Raji (cell line): Measurements from ENCODE around the gene ETF1.

Experiments
- POLR2A ChIP-seq: IDR thresholded peaks from 2 replicates; pipeline ENCODE4 v1.6.1; 2011; ENCODE audit warnings: low read depth, low read length, control low read depth; ENCODE audit not compliant: insufficient read depth

The ETF1 gene

DNA sequence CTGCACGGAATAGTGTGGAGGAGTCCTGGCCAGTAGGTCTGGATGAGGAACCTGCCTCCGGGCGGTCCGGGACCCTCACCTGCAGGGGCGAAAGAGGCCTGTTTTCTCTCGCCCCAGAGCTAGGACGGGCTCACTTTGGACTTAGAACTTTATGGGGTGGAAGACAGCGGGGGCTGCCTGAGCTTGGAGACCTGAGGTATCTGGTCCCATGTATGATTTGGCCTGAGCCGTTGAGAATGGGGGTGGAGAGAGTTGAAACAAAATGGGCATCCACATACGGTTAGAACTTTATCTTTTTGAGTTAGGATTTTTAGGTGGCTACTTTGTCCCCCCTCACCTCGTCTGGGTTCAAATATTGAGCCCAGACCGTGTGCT, 681 bp upstream of the ETF1 start:
- no peak for TF ChIP-seq POLR2A

- TF ChIP-seq POLR2A, result no peak; the same call in 1 of the 2 replicates
Observed at GRCh38 chr5:138542180-138542955, 668 bp downstream of the ETF1 start.

GRCh38 chr5:138541511-138542179, 1.4 kb downstream of the ETF1 start:
- TF ChIP-seq POLR2A, result no peak

- no peak for TF ChIP-seq POLR2A
Observed at GRCh38 chr5:138539791-138540190, 3.2 kb downstream of the ETF1 start.

DNA sequence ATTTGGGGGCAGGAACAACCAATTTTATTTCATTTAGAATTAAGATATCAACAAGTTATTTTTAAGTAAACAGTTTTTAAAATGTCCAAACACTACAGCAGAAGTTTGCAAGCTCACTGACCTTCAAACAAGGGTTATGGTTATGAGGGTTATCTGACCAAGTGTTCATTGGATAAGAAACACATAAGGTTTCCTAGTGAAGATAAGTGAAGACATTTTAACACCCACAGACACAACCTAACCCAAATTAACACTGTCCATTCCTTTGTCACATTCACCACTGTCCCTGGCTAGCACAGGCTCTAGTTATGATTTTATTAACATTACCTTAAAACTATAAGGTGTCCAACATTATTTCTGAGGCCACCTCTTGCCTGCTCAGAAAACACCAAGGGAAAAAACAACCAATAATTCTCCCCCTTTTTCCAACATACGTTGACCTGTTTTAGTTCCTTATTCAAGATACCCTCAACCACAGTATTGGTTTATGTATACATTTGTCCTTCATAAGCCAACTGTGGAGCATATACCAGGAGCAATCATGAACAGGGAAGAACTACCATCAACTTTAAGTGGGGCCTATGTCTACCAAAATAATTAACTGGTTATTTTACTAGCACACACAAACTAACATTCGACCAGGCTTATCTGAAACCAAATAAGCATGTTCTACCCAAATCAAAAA, 4.0 kb downstream of the ETF1 start:
- no peak for TF ChIP-seq POLR2A

DNA sequence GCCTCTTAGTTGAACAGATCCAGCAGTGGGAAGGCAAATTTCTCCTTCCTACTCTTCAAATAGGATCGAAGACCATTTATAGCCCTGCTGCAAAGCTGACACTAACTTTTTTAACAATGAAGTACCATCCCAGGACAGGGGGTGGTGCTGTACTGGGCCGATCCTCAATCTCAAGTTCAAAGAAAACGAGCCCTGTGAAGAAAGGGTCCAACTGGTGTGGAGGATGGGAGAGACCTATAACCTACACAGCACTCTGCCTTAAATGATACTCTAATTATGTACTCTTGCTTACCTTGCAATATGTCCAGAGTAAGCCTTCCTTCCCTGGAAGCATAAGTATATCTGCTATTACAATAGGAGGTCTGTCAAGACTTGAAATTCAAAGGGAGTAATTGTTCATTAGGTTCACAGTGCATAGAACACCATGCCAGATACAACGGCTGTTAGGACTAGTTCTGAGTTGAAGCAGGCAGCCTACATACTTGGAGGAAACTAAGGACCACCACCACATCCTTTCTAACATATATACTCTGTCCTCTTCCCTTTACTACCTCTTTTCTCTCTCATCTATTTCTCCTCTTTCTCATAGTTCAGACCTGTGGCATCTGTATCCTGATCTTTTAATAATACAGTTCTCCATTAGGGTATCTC, 6.2 kb downstream of the ETF1 start:
- TF ChIP-seq POLR2A, result no peak

- no peak for TF ChIP-seq POLR2A
Observed at GRCh38 chr5:138536215-138536614, 6.8 kb downstream of the ETF1 start.

- TF ChIP-seq POLR2A, result no peak
Observed at GRCh38 chr5:138533973-138534941, 8.8 kb downstream of the ETF1 start.

DNA sequence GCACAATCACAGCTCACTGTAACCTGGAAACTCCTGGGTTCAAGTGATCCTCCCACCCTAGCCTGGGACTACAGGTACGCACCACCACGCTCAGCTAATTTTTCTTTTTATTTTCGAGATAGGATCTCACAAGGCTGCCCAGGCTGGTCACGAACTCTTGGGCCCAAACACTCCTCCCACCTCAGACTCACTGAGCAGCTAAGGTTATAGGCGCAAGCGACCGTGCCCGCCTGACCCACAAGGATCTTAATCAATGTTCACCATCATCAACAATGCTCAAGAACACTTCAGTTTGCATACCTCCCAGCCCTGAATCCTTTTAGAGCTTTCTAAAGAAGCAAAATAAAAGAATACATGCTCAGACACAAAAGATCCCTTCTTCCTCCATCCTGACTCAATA, 13.2 kb downstream of the ETF1 start:
- TF ChIP-seq POLR2A, result no peak

DNA sequence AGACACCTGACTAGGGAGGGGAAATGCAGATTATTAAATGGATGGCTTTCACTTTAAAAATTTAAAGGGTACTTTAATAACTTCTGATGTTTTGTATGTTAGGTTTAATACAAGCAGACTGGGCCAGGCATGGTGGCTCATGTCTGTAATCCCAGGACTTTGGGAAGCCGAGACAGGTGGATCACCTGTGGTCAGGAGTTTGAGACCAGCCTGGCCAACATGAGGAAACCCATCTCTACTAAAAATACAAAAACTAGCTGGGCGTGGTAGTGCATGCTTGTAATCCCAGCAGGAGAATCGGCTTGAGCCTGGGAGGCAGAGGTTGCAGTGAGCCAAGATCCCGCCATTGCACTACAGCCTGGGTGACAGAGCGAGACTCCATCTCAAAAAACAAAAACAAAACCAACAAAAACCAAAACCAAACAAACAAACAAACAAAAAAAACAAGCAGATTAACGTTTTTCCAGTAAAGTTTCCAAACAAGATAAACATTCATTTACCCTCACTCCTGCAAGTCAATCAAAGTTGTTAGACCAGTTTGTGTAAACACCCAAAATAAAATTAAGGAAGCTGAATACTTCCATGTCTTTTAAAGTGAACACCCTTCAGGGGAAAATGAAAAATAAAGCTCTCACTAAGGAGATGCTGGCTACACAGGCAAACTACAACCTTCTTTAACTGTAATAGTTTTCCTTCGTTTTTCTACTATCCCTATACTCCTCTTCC, 14.1 kb downstream of the ETF1 start:
- no peak for TF ChIP-seq POLR2A

- no peak for TF ChIP-seq POLR2A
Observed at GRCh38 chr5:138528208-138528607, 14.8 kb downstream of the ETF1 start.

GRCh38 chr5:138527170-138527569, 15.9 kb downstream of the ETF1 start:
- TF ChIP-seq POLR2A, result no peak

DNA sequence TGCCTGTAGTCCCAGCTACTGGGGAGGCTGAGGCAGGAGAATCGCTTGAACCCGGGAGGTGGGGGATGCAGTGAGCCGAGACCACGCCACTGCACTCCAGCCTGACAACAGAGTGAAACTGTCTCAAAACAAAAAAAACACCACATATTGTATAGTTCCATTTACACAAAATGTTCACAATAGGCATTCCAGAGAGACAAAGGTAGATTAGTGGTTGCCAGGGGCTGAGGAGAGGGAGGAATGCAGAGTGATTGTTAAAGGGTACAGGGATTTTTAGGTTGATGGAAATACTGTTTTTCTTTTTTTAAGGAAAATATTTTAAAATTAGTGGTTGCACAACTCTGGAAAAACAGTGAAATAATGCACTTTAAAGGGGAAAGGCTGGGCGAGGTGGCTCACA, 19.6 kb downstream of the ETF1 start:
- no peak for TF ChIP-seq POLR2A

DNA sequence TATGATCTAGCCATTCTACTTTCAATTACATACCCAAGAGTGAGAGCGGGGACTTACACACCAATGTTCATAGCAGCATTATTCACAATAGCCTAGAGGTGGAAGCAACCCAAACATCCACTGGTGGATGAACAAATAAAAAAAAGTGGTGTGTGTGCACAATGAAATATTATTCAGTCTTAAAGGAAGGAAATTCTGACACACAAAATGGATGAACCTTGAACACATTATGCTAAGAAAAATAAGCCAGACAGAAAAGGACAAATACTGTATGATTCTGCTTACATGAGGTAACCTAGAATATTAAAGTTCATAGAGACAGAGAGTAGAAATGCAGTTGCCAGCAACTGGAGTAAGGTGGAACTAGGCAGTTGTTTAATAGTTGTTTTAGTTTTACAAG, 22.1 kb downstream of the ETF1 start:
- no peak for TF ChIP-seq POLR2A

- TF ChIP-seq POLR2A, result no peak
Observed at GRCh38 chr5:138517437-138517836, 25.6 kb downstream of the ETF1 start.
